Measurements from ENCODE around the gene ATAD3B. TPM values are rescaled to one million over a fixed set of nuclear protein-coding genes. Genes with fewer than 3 reads are reported as not detected.

ATAD3B gene
- total and polyA plus RNA-seq, 2 of the 13 experiments (the other 11 are each of a cell fraction or from before 2014, with no cell fraction given): 9.6 to 31.1 TPM

GRCh38 chr1:1441002-1441888 lies 30.3 kb upstream of the ATAD3B start (continued):
- TF ChIP-seq SNAPC4 (CRISPR knock-in tag; IDR thresholded peaks at IDR 0.05) (peak; percentile 75; the same call in 1 of the 2 replicates), PHF20 (CRISPR knock-in tag; IDR thresholded peaks at IDR 0.05) (0 out of 2 replicates have a peak, but pooled peaks have one; percentile 19), LRRFIP1 (CRISPR knock-in tag; conservative IDR thresholded peaks at IDR 0.05) (no peak), ZNF251 (CRISPR knock-in tag; IDR thresholded peaks at IDR 0.05) (0 out of 2 replicates have a peak, but pooled peaks have one; percentile 75), ZBTB4 (CRISPR knock-in tag; IDR thresholded peaks at IDR 0.05; ENCODE audit: borderline replicate concordance) (peak; percentile 94; the same call in 1 of the 2 replicates), ZNF143 (CRISPR knock-in tag; IDR thresholded peaks at IDR 0.05) (peak; percentile 18; the same call in 1 of the 2 replicates), ZNF501 (CRISPR knock-in tag; IDR thresholded peaks at IDR 0.05) (peak; percentile 61), ZNF510 (CRISPR knock-in tag; IDR thresholded peaks at IDR 0.05; ENCODE audit: low read depth) (0 out of 2 replicates have a peak, but pooled peaks have one; percentile 44), PAWR (CRISPR knock-in tag; IDR thresholded peaks at IDR 0.05; ENCODE audit: borderline replicate concordance) (no peak), REXO4 (CRISPR knock-in tag; IDR thresholded peaks at IDR 0.05; ENCODE audit: borderline replicate concordance) (no peak), DPF2 (CRISPR knock-in tag; IDR thresholded peaks at IDR 0.05; ENCODE audit: borderline replicate concordance, low read depth) (0 out of 2 replicates have a peak, but pooled peaks have one; percentile 10), CCAR2 (optimal IDR thresholded peaks at IDR 0.05; ENCODE audit: low read depth, low read length) (no peak)
